ENCODE results near the gene DNPH1.

Gene DNPH1

DNA sequence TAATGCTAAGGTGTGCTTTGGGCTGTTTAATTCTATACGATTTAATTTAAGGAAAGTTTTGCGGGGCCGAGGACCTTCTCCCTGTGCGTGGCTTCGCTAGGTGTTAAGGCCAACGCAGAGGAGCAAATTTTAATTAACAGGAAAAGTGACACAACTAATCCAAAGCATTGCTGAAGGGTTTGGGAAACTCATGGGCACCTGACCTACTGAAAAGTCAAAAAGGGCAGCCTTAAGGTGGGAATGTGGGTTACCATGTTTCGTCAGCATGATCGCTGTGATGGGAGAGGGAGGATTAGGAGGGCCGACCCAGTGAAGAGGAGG is 47.7 kb downstream of the DNPH1 start:
- no peak for DNase-seq (ENCODE audit: low read depth)

DNA sequence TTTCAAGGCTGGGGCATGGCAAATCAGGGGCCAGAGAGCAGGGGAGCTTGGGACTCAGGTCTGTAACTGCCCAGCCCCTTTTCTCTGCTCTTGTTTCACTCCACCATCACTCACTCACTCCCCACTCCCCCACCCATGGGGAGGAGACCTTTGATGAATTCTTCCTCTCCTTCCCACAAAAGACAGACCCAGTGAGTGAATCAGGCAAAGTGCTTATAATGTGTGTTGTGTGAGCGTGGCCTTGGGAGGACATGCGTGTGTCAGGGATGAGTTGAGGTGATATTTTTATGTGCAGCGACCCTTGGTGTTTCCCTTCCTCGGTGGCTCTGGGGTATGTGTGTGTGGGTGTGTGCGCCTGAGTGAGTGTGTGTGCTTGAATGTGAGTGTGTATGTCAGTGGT is 48.3 kb downstream of the DNPH1 start:
- DNase-seq (ENCODE audit: low read depth), result no peak

DNA sequence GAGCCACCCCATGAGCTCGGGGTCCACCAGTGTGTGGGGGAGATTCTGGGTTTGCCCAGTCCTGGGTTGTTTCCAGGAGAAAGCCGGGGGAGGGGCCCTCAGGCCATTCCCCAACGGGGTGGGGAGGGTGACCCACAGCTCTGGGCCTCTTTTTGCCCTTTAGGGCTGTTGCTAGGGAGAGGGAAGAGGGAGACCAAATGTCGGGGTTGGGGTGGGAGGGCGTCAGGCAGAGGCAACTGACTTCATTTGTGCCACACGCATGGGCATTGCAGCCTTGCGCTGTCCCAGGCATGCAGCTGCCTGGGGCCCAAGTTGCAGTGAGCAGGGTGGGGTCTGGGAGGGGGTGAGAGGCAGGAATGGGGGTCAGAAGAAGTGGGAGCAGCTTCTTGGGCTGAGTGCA is 49.2 kb downstream of the DNPH1 start:
- no peak for DNase-seq (ENCODE audit: low read depth)

DNA sequence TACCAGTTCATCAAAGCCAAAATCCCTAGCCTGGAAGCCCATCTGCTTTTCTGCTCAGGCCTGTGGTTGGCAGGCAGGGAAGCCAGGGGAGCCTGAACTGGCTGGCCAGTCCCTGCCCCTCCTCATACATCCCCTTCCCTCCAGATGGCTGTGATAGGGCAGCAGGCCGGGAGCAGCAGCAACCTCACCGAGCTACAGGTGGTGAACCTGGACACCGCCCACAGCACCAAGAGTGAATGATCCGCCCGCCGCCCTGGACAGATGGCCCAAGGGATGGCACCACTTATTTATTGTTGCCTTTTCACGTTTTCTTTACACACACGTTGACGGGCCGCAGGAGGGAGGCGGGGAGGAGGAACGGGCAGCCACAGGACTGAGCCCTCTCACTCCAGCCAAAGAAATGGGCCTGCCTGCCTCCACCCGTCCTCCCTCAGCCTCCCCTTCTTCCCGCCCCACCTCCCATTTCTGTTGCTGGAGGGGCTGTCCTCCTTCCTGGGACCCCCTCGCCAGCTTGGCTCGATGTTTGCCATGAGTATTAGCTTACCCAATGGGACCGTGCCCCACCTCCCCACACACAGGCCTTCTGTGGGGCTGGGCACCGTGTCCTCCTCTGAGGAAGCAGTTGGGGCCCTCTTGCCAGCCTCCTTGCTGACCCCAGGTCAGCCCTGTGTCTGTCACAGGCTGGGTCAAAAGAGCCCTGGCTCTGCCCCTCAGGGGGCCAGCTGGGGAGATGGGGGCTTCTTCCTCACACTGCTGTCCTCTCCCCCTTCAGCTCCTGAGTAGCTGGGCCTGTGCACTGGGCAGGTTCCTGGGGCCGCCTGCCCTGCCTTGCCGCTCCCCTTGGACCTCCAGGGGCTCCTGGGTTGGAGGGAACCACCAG is 50.1 kb downstream of the DNPH1 start:
- DNase-seq (ENCODE audit: low read depth), result no peak

DNA sequence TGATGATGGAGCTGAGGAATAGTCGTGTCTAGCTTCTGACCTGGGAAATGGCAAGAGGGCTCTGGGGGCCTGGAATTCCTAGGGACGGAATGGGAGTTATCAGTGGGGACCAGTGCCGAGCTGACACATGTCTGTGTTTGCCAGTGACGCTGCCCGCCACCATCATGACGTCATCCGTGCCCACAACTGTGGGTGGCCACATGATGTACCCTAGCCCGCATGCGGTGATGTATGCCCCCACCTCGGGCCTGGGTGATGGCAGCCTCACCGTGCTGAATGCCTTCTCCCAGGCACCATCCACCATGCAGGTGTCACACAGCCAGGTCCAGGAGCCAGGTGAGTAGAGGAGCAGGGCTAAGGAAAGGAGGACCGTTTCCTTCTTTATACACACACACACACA is 51.1 kb downstream of the DNPH1 start:
- DNase-seq (ENCODE audit: low read depth), result no peak

DNA sequence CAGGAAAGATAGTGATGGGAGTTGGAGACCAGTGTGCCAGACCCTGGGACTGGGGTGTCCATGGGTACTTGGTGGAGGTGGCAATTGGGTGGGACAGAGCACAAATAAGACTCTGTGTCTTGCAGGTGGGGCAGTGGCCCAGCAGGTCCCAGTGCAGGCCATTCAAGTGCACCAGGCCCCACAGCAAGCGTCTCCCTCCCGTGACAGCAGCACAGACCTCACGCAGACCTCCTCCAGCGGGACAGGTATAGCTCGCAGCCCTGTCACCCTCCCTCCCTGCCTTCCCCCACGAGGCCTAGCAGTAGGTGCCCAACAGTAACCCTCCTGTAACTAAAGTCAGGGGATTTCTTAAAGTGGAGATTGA is 52.9 kb downstream of the DNPH1 start:
- DNase-seq (ENCODE audit: low read depth), result no peak

DNA sequence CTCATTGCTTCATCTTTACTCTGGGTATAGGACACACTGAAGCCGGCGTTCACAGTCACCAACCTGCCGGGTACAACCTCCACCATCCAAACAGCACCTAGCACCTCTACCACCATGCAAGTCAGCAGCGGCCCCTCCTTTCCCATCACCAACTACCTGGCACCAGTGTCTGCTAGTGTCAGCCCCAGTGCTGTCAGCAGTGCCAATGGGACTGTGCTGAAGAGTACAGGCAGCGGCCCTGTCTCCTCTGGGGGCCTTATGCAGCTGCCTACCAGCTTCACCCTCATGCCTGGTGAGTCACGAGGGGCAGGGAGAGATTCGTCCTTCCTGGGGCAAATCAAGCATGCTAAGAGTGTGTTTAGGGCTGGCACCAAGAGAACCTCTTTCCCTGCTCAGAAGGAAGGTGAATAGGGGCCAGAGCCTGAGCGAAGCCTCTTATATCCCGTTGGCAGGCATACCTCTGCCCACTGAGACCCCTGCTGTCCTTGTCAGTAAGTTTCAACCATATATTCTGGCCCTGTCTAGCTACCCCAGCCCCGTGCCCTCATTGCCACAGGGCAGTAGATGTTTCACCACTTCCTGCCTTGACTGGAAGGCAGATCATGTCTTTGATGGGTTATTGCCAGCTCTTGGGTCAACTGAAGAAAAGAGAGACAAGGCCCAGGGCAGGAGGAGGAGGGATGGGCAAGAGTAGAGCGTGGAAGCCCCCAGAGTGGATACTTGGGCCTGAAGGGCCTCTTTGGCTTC is 53.4 kb downstream of the DNPH1 start:
- no peak for DNase-seq (ENCODE audit: low read depth)
